Endometrial microvascular endothelial cells (primary cell): ENCODE data around the gene NADK2. TPM values are rescaled to one million over a fixed set of nuclear protein-coding genes. Genes with fewer than 3 reads are reported as not detected.

Experiments used
- in situ Hi-C: cut with HindIII; loops from 2 replicates; pipeline ENCODE4 v1.10.0; 2017; ENCODE audit warnings: low sequenced_read_pairs, low pct_unique_long_range_greater_than_20kb; ENCODE audit errors: inconsistent ontology term
- total RNA-seq: library from RNA; depleted of rRNA; stranded (reverse); fragments of >200 nt; gene quantifications from one replicate; pipeline ENCODE4 v1.2.3, GENCODE V29; 2015; ENCODE audit errors: inconsistent ontology term

Gene NADK2
- total RNA-seq, 1 donor from 2014 or later, result 21.9 TPM

GRCh38 chr5:36252722-36253365, 11.1 kb upstream of the NADK2 start:
- in situ Hi-C loops, result no loop called here

- in situ Hi-C loops, result no loop called here
Measured at GRCh38 chr5:36251218-36251617, 9.5 kb upstream of the NADK2 start.

- in situ Hi-C loops, result no loop called here
Measured at GRCh38 chr5:36250427-36250826, 8.7 kb upstream of the NADK2 start.

- in situ Hi-C loops, result no loop called here
Measured at GRCh38 chr5:36246036-36246800, 4.5 kb upstream of the NADK2 start.

GRCh38 chr5:36244076-36244475, 2.4 kb upstream of the NADK2 start:
- in situ Hi-C loops, result no loop called here

- in situ Hi-C loops, result no loop called here
Measured at GRCh38 chr5:36243653-36244052, 1.9 kb upstream of the NADK2 start.

GRCh38 chr5:36242534-36243485, 1.1 kb upstream of the NADK2 start:
- in situ Hi-C loops, result no loop called here

GRCh38 chr5:36240779-36241630, 720 bp downstream of the NADK2 start:
- in situ Hi-C loops, result no loop called here

- in situ Hi-C loops, result no loop called here
Measured at GRCh38 chr5:36239370-36240293, 2.1 kb downstream of the NADK2 start.

GRCh38 chr5:36238502-36239295, 3.0 kb downstream of the NADK2 start:
- in situ Hi-C loops, result no loop called here

- in situ Hi-C loops, result no loop called here
Measured at GRCh38 chr5:36237751-36238150, 4.0 kb downstream of the NADK2 start.

GRCh38 chr5:36236801-36237200, 4.9 kb downstream of the NADK2 start:
- in situ Hi-C loops, result no loop called here

GRCh38 chr5:36232533-36232932, 9.2 kb downstream of the NADK2 start:
- in situ Hi-C loops, result no loop called here

GRCh38 chr5:36230151-36230790, 11.5 kb downstream of the NADK2 start:
- in situ Hi-C loops, result no loop called here

GRCh38 chr5:36228505-36228904, 13.2 kb downstream of the NADK2 start:
- in situ Hi-C loops, result no loop called here

- in situ Hi-C loops, result no loop called here
Measured at GRCh38 chr5:36227046-36227445, 14.7 kb downstream of the NADK2 start.
